Stimulated activated CD4-positive, alpha-beta T cell treated with anti-CD3 and anti-CD28 coated beads, Interleukin-1b, Interleukin-23, amount 100 ng/mL, for 24 hours (primary cell): Measurements from ENCODE around the gene ENO1.
"Not testable (repeated sequence)": the region's sequence is repeated elsewhere in the genome, so short reads cannot be mapped to it uniquely, and the experiment has no call there.

Experiments used
- DNase-seq, 4 experiments: peaks; one replicate each; pipeline ENCODE4 v3.0.0-alpha.2; 2020; ENCODE audit warnings: low read depth in 4 of 4, low spot score in 1 of 4

ENO1 gene

DNA sequence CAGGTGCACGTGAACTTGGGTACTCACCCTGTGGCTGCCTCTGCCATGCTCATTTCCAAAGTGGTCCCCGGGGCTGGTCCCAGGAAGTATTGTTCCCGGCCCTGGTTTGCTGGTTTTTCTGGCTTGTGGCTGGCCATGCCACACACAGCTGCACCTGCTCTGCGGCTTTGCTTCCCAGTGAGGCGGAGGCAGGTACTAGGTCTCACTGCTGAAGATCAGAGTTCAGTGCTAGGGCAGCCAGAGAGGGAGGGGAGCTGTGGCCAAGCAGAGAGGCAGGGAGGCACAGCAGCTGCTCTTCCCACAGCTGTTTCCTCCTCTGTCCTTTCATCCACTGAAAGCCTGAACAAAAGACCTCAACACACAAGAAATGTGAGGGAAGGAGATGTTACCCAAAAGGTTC is 30.5 kb downstream of the ENO1 start:
- DNase-seq, result no peak

DNA sequence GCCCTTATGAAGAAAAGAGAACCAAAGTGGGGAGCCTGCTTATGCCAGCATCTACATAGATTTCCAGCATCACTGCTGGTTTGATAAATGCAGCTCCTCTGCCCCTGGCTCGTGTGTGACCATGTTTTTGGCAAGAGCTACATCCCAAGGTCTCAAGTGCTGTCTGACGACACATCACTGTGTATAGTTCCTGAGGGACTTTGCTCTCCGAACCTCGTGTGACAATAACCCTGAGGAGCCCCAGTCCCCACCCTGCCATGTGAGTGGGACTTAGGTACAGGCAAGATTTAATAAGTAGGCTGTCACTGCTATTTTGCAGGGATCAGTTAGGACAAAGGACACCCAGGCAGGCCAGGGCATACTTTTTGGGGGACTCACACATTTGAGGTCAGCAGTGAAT is 32.2 kb downstream of the ENO1 start:
- DNase-seq, result no peak

GRCh38 chr1:8845104-8846097 is 33.1 kb downstream of the ENO1 start:
- no peak for DNase-seq

GRCh38 chr1:8844501-8845006 is 33.9 kb downstream of the ENO1 start:
- no peak for DNase-seq

- no peak for DNase-seq
Measured at GRCh38 chr1:8841395-8841794, 37.1 kb downstream of the ENO1 start.

- no peak for DNase-seq
Measured at GRCh38 chr1:8839990-8840389, 38.5 kb downstream of the ENO1 start.

GRCh38 chr1:8835941-8836643 is 42.4 kb downstream of the ENO1 start:
- no peak for DNase-seq

- no peak for DNase-seq
Measured at GRCh38 chr1:8831340-8831739, 47.1 kb downstream of the ENO1 start.

DNA sequence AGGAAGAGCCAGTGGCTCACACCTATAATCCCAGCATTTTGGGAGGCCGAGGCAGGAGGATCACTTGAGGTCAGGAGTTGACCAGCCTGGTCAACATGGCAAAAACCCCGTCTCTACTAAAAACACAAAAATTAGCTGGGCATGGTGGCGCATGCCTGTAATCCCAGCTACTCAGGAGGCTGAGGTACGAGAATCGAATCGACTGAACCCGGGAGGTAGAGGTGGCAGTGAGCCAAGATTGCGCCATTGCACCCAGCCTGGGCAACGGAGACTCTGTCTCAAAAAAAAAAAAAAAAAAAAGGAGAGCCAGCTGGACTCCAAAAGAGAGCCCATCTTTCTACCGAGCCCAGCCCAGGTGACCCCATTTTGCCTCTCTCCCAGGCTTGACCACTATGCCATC is 47.8 kb downstream of the ENO1 start:
- not testable (repeated sequence) for DNase-seq

GRCh38 chr1:8825985-8826481 is 52.5 kb downstream of the ENO1 start:
- no peak for DNase-seq

DNA sequence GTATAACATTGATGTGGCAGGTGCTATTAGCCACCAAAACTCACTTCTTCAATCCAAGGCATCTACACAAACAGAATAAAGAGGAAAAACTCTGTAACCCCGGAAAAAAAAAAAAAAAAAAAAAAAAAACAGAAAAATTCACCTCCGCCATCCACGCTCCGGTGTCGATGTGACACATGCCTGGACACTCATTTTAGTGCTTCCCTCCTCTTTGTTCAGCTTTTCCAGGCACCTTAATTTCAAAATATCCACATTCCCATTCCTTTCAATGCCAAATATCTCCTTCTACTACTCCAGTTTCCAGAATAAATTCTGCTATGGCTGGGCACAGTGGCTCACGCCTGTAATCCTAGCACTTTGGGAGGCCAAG is 55.2 kb downstream of the ENO1 start:
- no peak for DNase-seq

- no peak for DNase-seq
Measured at GRCh38 chr1:8822373-8823294, 55.9 kb downstream of the ENO1 start.

GRCh38 chr1:8821084-8821483 is 57.4 kb downstream of the ENO1 start:
- DNase-seq, result no peak

DNA sequence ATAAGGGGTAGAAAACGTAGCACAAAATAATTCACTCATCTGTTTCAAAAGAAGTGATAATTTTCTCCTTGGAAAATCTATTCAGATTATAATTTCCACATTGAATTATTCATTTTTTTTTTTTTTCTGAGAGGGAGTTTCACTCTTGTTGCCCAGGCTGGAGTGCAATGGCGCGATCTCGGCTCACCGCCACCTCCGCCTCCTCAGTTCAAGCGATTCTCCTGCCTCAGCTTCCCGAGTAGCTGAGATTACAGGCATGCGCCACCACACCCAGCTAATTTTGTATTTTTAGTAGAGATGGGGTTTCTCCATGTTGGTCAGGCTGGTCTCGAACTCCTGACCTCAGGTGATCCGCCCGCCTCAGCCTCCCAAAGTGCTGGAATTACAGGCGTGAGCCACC is 59.7 kb downstream of the ENO1 start:
- not testable (repeated sequence) for DNase-seq

GRCh38 chr1:8818325-8818775 is 60.1 kb downstream of the ENO1 start:
- DNase-seq, result no peak

GRCh38 chr1:8817412-8818324 is 60.8 kb downstream of the ENO1 start, which contains the start of gene RERE:
RERE (minus strand) TSS chr1:8817640.
- DNase-seq, result peak; percentile 87 to 95 (median 94)

GRCh38 chr1:8816831-8817411 is 61.6 kb downstream of the ENO1 start:
- peak in 1 of 4 experiments; percentile 1 for DNase-seq

- no peak for DNase-seq
Measured at GRCh38 chr1:8816264-8816663, 62.2 kb downstream of the ENO1 start.

GRCh38 chr1:8815582-8816151 is 62.8 kb downstream of the ENO1 start:
- no peak for DNase-seq
